DND-41 (cell line): Measurements from ENCODE around the gene KRTAP10-7.
"Not testable (repeated sequence)": the region's sequence is repeated elsewhere in the genome, so short reads cannot be mapped to it uniquely, and the experiment has no call there.

Experiments used
- ATAC-seq: fragments of 200-7000 bp; cut with Tn5 transposase; 3 replicates; pipeline ENCODE4 v1.9.1; 2021; ENCODE audit warnings: low read depth; ENCODE audit not compliant: insufficient read depth
- DNase-seq: peaks from one replicate; pipeline ENCODE4 v3.0.0-alpha.2; 2020
- H2AFZ ChIP-seq: 2 replicates; pipeline ENCODE4 v1.6.0; 2012; ENCODE audit warnings: low read depth, low read length
- H3K27ac ChIP-seq: 2 replicates; pipeline ENCODE4 v1.5.1; 2012; ENCODE audit warnings: low read length, inconsistent platforms
- H3K27me3 ChIP-seq: fragments of 200-600 bp; sonication (generic); 2 replicates; pipeline ENCODE4 v1.6.0; 2012; ENCODE audit warnings: low read length, mild to moderate bottlenecking, inconsistent platforms; ENCODE audit not compliant: insufficient read depth, poor library complexity
- H3K36me3 ChIP-seq: 2 replicates; pipeline ENCODE4 v1.5.1; 2012; ENCODE audit warnings: low read length, inconsistent platforms; ENCODE audit not compliant: insufficient read depth
- H3K4me1 ChIP-seq: 2 replicates; pipeline ENCODE4 v1.5.1; 2012; ENCODE audit warnings: mild to moderate bottlenecking, low read length; ENCODE audit not compliant: insufficient read depth
- H3K4me2 ChIP-seq: 2 replicates; pipeline ENCODE4 v1.6.0; 2012; ENCODE audit warnings: mild to moderate bottlenecking, moderate library complexity, low read length, inconsistent platforms; ENCODE audit not compliant: insufficient read depth
- H3K4me3 ChIP-seq, 2 experiments: fragments of 200-600 bp in 1 of 2; shearing (Covaris generic) in 1 of 2; 2 replicates each; pipeline ENCODE4 v1.5.1; 2012 to 2016; ENCODE audit warnings: inconsistent platforms in 2 of 2, low read length in 2 of 2, mild to moderate bottlenecking in 2 of 2, low read depth in 1 of 2, moderate library complexity in 1 of 2
- H3K79me2 ChIP-seq: 2 replicates; pipeline ENCODE4 v1.6.0; 2012; ENCODE audit warnings: low read length, inconsistent platforms; ENCODE audit not compliant: insufficient read depth
- H3K9ac ChIP-seq: 2 replicates; pipeline ENCODE4 v1.6.0; 2012; ENCODE audit warnings: low read depth, mild to moderate bottlenecking, inconsistent platforms, low read length, moderate library complexity
- H3K9me3 ChIP-seq: 2 replicates; pipeline ENCODE4 v1.5.1; 2012; ENCODE audit warnings: low read length, moderate library complexity, mild to moderate bottlenecking, inconsistent platforms; ENCODE audit not compliant: insufficient read depth, severe bottlenecking
- H4K20me1 ChIP-seq: 2 replicates; pipeline ENCODE4 v1.6.0; 2012; ENCODE audit warnings: low read length; ENCODE audit not compliant: insufficient read depth
- EZH2 ChIP-seq: IDR thresholded peaks from 3 replicates; pipeline ENCODE4 v1.6.1; 2012; ENCODE audit warnings: borderline replicate concordance, low read depth, mild to moderate bottlenecking, moderate library complexity, low read length, inconsistent platforms; ENCODE audit not compliant: severe bottlenecking
- TF ChIP-seq, protein P1 (sequence below): IDR thresholded peaks from 2 replicates; pipeline ENCODE4 v1.5.1; 2012; ENCODE audit warnings: borderline replicate concordance, low read length, moderate library complexity, mild to moderate bottlenecking; ENCODE audit not compliant: poor library complexity, severe bottlenecking; ENCODE audit errors: extremely low read depth

The KRTAP10-7 gene

DNA sequence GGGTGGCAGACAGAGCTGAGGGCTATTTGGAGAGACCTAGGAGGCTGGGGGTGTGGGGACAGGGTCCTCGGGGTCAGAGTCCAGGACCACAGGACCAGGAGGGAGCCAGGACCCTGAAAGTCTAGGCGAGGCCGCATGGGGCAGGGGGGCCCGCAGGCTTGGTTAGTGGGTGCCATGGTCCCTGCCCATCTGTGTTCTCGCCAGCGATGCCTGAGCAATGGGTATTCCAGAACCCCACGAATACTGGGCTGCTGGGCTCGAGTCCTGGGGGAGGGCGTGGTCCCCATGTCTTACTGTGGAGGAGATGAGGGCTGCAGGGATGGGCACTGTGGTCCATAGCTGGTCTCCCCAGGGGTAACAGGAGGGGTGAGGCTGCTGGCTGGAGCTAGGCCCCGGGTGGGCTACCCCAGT, 10.1 kb upstream of the KRTAP10-7 start:
- TF ChIP-seq, protein P1, sequence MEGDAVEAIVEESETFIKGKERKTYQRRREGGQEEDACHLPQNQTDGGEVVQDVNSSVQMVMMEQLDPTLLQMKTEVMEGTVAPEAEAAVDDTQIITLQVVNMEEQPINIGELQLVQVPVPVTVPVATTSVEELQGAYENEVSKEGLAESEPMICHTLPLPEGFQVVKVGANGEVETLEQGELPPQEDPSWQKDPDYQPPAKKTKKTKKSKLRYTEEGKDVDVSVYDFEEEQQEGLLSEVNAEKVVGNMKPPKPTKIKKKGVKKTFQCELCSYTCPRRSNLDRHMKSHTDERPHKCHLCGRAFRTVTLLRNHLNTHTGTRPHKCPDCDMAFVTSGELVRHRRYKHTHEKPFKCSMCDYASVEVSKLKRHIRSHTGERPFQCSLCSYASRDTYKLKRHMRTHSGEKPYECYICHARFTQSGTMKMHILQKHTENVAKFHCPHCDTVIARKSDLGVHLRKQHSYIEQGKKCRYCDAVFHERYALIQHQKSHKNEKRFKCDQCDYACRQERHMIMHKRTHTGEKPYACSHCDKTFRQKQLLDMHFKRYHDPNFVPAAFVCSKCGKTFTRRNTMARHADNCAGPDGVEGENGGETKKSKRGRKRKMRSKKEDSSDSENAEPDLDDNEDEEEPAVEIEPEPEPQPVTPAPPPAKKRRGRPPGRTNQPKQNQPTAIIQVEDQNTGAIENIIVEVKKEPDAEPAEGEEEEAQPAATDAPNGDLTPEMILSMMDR: no peak
- no peak for TF ChIP-seq EZH2
- ATAC-seq (no peak), DNase-seq (no peak)
- Histone ChIP-seq H3K79me2 (no peaks in the 10 kb centered on the region), H3K27me3 (peaks cover 6% of the 10 kb centered on the region), H3K9ac (no peak overlapping the region), H3K36me3 (no peaks in the 10 kb centered on the region), H3K4me3 (no peak overlapping the region), H3K4me1 (no peaks in the 10 kb centered on the region), H2AFZ (no peak overlapping the region), H3K9me3 (no peaks in the 10 kb centered on the region), H3K4me2 (no peak overlapping the region), H3K27ac (no peak overlapping the region), H4K20me1 (no peaks in the 10 kb centered on the region)

DNA sequence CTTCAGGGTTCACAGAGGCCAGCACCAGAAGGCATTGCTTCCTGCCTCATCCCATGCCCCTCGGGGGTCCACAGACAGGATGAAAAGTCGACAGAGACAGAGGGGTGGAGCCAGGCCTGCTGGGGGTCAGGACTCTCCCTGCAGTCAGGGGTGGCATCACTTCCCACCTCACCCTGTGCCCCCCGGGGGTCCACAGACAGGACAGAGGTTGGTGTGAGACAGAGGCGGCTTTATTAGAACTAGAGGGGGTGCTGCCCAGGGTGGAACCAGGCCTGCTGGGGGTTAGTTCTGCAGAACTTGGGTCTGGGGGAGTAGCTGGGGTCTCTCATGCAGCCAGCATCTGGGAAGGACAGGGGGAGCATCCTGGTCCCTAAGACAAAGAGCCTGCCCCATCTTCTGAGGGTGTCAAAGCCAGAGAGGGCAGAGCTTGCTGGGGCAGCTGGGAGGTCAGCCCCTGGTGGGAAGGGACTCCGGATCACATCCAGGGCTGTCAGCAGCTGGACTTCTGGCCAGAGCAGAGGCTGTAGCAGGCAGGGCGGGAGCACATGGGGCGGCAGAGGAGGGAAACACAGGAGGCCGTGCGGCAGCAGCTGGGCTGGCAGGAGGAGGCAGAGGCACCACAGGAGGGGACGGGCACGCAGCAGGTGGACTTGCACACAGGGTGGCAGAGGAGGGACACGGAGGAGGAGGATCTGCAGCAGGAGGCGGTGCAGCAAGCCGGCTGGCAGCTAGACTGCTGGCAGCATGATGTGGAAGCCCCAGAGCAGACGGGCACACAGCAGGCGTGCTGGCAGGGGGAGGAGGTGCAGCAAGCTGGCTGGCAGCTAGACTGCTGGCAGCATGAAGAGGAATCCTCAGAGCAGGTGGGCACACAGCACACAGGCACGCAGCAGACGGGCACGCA, 9.2 kb upstream of the KRTAP10-7 start:
- not testable (repeated sequence) for H3K27ac ChIP-seq, H3K9me3 ChIP-seq, H2AFZ ChIP-seq, H3K36me3 ChIP-seq, H3K27me3 ChIP-seq, DNase-seq, H3K9ac ChIP-seq, ATAC-seq, H3K4me2 ChIP-seq, H3K4me3 ChIP-seq, H3K79me2 ChIP-seq, H3K4me1 ChIP-seq, H4K20me1 ChIP-seq

DNA sequence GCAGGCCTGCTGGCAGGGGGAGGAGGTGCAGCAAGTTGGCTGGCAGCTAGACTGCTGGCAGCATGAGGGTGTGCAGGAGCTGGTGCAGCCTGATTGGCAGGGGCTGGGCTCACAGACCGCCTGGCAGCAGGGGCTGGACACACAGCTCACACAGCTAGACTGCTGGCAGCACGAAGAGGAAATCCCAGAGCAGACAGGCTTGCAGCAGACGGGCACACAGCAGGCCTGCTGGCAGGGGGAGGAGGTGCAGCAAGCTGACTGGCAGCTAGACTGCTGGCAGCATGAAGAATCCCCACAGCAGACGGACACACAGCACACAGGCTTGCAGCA, 8.6 kb upstream of the KRTAP10-7 start:
- H3K79me2 ChIP-seq: not testable (repeated sequence)

DNA sequence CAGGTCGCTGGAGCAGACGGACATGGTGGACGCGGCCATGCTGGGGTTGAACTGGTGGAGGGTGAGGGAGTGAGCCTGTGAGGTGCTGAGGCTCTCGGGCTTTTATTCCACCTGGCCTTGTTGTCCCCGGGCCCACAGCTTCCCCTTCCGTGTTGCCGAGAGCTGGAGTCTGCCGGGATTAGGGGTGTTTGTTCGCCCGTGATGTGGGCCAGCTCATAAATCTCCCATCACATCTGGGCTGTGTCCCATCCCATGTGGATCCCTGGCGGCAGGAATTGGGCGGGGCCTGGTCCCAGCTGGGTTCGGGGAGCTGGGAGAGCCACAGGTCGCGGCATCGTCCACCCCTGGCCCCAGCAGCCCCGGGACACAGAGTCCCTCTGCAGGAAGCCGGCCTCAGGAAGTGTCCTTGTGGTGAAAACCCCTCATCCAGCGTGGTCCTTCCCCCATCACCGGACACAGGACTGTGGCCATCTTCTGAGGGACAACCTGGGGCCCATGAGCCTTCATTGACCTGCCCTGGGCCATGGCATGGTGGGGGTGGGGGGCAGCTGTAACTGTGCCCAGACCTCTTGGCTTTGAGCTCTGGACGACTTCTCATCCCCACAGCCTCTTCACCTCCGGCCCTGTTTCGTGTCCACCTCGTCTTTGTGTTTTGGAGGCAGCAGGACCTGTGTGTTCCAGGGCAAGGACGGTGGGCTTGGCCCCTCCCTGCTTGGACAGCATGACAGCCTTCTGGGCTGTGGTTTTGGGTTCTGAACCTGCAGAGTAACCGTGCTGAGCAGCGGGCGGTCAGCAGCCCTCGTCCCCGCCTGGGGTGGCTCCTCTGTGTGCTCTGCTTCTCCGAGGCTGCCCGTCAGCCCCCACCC, 7.7 kb upstream of the KRTAP10-7 start, which contains the start of gene KRTAP10-6:
Gene KRTAP10-6 (minus strand): TSS at position 60 of the 866 bp plus-strand sequence. CDS start 21 bp downstream, at position 39.
- H3K27ac ChIP-seq: no peak within 1 kb of the TSS
- H2AFZ ChIP-seq: no peak within 1 kb of the TSS
- H3K36me3 ChIP-seq: no peaks in the 10 kb centered on the region
- H3K4me2 ChIP-seq: no peak within 1 kb of the TSS
- H3K4me3 ChIP-seq: no peak within 1 kb of the TSS
- ATAC-seq (no peak), DNase-seq (no peak)
- no peaks in the 10 kb centered on the region for H4K20me1 ChIP-seq
- no peaks in the 10 kb centered on the region for H3K9me3 ChIP-seq
- H3K9ac ChIP-seq: no peak within 1 kb of the TSS
- H3K79me2 ChIP-seq: no peaks in the 10 kb centered on the region
- no peaks in the 10 kb centered on the region for H3K27me3 ChIP-seq
- H3K4me1 ChIP-seq: no peaks in the 10 kb centered on the region
- TF ChIP-seq, protein P1: no peak
- no peak for TF ChIP-seq EZH2

More for the DNA sequence above, 8.6 kb upstream of the KRTAP10-7 start:
- ATAC-seq, H3K9me3 ChIP-seq, H3K9ac ChIP-seq, DNase-seq, H3K36me3 ChIP-seq, H2AFZ ChIP-seq, H3K4me2 ChIP-seq, H3K27ac ChIP-seq, H3K4me3 ChIP-seq, H4K20me1 ChIP-seq, H3K4me1 ChIP-seq, H3K27me3 ChIP-seq: not testable (repeated sequence)
